Measurements from ENCODE around the gene ARL10.
A peak's percentile ranks its signal among the peaks of the same experiment; 100 is the strongest.

The ARL10 gene

DNA sequence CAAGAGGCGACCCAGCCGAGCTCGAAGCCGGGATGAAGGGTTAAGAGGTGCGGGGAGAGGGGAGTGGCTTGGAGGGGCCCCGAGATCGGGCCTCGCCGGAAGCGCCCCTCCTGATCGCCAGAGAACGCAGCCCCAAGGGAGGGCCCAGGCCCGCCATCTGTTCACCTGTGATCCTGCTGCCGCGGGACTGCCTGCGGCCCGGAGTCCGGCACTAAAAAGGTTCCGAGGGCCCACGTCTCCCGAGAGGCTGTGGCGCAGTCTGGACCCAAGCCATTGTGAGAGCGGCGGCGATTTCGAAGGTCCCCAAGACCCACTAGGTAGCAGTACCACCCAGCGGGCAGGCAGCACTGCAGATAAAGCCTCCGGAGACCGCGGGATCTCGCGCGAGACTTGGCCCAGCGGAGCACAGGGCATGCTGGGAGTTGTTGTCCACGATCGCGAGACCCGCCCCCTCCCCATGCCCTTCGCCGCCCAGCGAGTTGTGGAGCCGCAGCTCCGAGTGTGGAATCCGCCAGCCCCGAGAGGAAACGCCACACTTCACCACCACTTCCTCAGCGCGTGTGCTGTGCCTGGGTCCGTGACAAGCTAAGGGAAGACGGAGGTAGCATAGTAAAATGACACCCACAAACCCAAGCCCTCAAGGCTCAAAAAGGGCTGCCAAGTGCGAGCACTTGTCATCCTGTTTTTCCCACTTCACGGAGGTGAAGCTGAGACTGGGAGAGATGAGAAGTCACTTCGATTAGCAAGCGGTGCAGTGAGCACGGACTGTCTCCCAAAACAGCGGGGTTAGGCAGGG, 3.7 kb upstream of the ARL10 start, which contains the start of gene KIAA1191:
Gene KIAA1191, minus strand, starts transcription at position 328 of the 796 bp plus-strand sequence. CDS start 2,256 bp downstream, outside the sequence.
- peak; percentile 94 for DNase-seq (ENCODE audit: low spot score)

DNA sequence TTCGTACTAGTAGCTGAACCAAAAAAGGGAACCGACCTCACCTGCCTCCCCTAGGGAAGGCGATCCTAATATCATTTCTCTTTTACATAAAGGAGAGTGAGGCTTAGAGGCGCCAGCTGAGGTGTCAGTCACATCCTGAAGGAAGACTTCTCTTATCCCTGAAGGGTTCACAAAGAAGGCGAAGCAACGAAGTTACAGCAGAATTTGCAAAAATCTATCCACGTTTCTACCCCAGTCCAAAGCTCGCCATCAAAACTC, 3.1 kb upstream of the ARL10 start:
- no peak for DNase-seq (ENCODE audit: low spot score)

DNA sequence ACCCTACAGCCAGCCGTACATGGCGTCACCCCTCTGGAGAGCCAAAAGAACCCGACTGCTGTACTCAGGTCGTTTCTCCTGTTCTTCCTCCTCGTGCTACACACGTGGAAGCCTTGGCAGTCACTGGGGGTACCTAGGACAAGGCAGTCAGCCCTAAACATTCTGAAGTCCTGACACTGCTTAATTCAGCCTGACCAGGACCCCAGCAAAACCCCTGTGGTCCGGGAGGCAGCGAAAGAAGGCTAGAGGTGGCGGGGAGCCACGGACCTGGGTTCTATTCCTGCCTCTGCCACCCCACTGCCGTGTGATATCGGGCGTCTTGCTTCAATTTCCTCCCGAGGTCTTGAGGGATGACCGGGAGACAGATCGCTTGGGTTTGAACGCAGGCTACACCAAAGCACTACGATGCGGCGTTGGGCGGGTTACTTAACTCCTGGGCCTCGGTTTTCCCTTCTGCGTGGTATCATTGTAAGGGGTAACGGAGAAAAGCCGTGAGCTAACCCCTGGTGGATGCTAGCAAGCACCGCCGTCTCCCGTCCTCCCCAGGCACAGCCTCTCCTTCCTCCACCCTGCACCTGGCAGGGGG, 429 bp upstream of the ARL10 start:
- DNase-seq (ENCODE audit: low spot score), result no peak

DNA sequence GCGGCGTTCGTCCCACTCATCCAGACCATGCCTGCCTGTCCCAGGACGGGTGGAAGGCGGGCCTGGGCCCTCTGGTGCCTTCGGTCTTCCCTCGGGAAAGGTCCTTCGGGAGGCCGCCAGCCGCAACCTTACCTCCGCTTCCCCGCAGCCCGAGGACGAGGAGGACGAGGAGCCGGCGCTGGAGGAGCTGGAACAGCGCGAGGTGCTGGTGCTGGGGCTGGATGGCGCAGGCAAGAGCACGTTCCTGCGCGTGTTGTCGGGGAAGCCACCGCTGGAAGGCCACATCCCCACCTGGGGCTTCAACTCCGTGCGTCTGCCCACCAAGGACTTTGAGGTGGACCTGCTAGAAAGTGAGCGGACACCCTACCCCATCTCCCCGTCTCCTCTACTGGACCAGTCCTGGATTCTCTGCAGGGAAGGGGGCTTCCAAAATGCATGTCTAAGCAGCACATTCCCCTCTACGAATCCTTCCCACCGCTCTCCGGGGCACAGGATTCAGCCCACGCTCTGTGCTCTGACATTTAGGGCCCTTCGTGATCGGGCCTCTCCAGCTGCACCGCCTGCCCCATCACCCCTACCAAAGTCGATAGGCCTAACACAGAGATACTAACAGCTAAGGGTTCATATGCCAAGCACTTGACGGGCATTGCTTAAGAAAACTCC, 1.1 kb downstream of the ARL10 start:
- DNase-seq (ENCODE audit: low spot score), result no peak

DNA sequence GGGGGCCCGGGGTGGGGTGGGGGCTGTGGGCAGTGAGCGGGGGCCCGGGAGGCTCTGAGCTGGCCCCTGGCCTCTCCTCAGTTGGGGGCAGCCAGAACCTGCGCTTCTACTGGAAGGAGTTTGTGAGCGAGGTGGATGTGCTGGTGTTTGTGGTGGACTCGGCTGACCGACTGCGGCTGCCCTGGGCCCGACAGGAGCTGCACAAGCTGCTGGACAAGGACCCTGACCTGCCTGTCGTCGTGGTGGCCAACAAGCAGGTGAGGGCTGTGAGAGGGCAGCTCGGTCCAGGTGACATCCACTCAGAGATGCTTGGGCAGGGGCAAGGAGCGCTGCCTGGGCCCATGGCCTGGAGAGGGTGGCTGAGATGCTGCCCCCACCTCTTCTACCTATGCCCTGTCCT, 3.4 kb downstream of the ARL10 start:
- no peak for DNase-seq (ENCODE audit: low spot score)

DNA sequence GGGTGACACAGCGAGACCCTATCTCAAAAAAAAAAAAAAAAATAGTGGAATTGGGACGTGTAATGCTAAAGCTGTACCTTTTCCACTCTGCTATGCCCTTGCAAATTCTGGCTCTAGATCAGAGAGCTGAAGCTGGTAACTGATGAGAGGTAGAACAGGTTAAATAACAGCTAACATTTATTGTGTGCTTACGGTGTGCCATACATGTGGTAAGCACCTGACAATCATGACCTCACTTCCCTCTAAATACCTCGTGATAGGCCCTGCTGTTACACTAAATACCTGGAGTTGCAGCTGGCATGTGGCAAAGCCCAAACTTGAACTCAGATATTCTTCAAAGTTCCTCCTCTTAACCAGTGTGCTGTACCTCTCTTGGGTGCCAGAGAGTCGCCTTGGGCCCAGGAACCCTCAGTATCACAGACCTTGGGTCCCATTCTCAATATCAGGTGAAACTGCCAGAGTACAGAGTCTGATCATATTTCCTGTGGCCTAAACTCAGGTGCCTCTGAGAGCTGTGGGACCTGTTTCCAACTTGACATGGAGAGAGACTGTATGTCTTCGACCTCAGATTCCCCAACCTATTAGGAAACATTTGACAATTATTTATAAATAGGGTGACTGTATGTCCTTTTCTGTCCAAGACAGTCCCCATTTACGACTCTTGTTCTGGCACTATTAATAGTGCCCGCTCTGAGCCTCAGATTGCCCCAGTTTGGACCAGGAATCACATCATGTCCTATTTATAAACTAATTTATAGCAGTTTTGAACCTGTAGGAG, 4.8 kb downstream of the ARL10 start:
- no peak for DNase-seq (ENCODE audit: low spot score)

DNA sequence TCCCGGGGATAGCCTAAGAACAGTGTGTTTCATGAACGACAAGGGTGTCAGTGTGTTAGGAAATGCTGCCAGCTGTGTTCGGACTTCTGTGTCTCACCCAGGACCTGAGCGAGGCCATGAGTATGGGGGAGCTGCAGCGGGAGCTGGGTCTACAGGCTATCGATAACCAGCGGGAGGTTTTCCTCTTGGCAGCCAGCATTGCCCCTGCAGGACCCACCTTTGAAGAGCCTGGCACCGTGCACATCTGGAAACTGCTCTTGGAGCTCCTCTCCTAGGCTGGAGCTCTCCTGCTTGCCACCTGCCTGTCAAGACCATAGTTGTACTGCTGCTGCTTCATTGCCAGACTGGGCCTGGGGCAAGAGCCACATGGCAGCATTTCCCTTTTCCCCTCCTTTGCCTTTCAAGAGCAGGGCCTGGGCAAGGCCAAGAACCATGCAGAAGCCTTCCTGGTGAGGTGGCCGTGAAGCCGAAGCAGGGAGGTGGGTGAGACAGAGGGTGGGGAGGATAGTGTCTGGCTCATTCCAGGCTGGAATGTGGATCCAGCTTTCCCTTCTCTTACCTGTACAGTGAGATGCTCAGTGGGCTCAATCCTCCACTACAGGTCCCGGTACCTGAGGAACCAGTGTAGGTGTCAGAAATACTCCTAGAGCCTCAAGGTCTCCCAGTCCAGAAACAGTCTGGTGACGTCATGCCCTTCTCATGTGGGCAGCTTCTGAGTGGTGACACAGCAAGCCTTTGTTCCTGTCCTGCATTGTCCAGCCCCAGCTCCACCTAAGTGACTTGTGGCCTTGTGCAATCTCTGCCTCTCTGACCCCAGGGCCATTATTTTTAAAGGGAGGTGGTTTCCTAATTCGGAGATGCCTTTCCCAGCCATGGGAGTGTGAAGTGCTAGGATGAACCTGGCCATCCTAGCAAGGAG, 6.6 kb downstream of the ARL10 start:
- DNase-seq (ENCODE audit: low spot score), result peak; percentile 74

DNA sequence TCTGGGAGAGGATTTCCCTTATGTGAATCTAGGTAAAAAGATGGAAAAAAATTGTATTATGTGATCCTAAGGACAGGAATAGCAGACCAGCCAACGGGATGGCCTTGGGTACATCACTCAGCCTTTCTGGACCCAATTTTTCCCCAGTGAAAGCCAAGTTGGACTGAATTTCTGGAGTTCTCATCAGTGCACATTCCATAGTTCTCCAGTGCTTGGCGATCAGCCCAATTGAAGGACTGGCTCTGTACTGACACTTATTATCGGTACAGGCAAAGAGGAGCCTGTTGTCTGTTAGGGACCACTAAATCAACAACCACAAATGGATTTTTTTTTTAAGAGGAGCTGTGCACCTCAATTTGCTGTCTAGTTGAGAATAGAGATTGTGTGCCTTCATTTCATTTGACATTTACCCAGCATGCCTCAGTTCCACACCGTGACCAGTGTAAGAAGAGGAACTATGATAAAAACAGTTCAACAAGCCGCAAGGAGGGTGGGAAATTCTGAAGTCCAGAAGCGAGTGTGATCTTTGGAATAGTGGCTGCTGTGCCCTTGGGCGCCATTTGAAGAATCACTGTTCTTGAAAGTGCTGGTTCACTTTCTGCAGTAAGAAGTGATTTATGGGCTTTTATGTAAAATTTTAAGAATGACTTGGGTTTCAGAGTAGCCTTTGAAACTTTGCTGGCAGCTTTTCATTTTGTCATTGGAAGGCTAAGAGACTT, 8.0 kb downstream of the ARL10 start:
- no peak for DNase-seq (ENCODE audit: low spot score)

DNA sequence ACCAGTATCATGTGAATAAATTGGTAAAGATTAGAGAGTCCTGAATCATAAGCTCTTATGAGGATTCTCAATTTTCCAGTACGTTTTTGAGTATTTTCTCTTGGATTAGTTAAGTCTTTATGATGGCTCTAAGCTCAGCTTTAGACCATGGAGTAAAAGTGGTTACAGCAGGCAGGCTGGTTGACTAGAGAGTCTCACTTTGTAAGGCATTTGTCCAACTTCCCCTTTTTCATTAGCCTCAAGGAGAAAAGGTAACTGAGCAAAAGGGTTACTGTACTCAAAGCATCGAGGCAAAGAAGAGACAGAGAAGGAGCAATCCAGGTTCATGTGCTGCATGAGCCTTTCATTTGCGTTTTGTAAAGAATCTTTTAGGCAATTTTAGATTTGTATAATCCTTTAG, 14.6 kb downstream of the ARL10 start:
- no peak for DNase-seq (ENCODE audit: low spot score)

DNA sequence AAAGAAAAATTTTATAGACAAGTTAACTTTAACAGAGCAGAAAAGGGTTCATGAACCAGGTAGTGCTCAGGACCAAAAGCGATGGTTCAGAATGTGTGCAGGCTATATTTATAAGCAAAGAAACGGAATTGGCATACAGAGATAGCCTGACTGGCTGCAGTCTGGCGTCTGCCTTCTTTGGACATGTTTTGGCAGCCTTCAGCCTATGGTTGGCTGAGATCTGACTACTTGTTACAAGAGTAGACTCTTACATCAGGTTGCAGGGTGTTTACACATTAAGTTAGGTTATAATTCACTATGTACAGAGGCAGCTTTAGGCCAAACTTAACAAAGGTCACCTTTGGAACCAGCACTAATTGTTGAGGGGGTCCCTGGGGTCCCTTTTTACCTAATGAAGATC, 16.1 kb downstream of the ARL10 start:
- no peak for DNase-seq (ENCODE audit: low spot score)

DNA sequence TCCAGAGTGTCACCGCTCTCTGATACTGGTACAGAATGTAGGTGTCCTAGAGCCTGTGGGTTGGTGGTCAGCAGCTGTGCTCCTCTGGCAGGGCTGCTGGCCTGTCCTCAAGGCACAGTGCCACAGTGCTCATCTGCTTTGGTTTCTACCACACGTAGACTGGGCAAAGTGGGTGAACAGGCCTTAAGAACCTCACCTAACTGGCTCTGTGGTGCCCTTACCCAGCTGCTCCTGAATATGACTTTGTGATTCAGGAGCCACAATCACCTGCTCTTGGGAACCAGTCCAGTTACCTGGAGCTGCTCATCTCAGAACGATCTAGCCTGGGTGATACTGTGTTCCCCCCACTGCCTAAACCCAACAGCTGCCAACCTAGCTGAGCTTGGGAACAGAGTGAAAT, 16.7 kb downstream of the ARL10 start:
- DNase-seq (ENCODE audit: low spot score), result no peak

DNA sequence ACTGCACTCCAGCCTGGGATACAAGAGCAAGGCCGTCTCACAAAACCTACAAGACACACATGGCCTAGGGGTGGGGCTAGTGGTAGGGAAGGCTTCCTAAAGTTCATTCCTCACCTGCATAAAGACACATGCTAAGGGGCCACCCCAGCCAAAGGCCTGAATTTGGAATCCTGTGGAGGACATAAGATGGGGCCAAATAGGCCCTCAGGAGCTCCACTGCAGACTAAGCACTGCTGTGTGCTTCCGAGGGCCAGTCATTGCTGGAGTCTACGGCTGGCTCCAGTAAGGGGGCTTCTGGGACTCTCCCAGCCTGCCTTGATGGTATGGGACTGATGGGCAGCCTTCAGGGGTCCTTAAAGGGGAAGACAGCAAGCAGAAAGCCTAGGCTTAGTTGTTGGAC, 17.4 kb downstream of the ARL10 start:
- no peak for DNase-seq (ENCODE audit: low spot score)

DNA sequence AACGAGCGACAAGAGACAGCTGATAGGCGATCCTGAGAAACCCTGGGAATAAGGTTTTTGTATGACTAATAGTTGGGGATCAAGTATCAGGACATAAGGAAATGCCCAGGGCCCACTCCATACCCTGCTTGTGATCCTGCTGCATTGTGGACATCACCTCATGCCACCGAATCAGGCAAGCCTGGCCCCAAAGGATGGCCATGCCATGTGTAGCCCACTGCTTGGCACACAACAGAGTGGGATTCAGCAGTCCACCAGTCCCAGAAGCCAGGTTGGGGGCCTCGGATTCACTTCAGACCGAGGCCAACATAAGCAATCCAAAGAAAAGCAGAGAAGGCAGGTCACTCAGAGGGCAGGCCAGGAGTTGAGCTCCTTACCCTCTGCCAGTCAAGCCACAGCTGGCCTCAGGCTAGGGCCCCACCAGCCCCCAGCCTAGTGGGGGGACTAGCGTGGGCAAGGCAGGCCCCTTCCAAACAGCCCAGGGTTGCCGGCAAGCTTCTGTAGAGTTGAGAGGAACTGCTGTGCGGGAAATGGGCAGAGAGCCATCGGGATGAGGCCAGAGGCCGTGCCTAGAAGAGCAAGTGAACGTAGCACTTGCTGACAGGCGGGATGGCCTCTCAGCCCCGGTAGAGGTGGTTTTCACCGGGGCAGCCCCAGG, 18.1 kb downstream of the ARL10 start:
- no peak for DNase-seq (ENCODE audit: low spot score)

DNA sequence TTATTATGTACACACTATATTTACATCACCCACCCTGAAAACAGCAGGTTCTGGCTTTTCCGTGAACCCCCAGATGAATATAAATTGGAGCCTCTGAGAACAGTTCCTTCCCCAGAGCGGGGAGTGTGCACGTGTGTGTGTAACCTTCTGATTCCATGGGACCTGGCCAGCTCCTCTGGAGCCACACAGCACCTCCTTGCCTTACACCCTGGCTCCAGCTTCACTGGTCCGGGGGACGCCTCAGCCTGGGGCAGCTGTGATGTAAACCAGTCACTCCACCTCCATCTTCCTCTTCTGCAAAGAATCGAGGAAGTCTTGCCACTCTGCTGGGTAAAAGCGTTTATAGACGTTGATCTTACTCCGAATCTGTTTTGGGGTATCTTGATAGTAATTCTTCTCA, 18.7 kb downstream of the ARL10 start:
- no peak for DNase-seq (ENCODE audit: low spot score)

DNA sequence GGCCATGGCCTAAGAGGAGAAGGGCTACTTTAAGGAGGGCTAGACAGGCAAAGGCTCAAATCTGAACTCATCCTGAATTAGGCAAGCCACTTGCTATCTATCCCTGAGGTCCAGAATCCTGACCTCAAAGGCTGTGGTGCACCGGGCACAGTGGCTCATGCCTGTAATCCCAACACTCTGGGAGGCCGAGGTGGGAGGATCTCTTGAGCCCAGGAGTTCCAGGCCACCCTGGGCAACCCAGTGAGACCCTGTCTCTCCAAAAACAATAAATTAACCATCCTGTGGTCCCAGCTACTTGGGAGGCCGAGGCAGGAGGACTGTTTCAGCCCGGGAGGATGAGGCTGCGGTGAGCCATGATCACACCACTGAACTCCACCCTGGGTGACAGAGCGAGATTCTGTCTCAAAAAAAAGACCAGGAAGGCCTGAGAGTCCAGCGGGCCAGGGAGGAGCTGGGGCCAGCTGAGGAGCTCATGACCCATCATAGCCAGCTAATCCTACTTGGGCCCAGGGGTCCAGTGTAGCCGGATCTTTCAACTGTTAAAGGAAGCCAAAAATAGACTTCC, 19.2 kb downstream of the ARL10 start:
- no peak for DNase-seq (ENCODE audit: low spot score)

DNA sequence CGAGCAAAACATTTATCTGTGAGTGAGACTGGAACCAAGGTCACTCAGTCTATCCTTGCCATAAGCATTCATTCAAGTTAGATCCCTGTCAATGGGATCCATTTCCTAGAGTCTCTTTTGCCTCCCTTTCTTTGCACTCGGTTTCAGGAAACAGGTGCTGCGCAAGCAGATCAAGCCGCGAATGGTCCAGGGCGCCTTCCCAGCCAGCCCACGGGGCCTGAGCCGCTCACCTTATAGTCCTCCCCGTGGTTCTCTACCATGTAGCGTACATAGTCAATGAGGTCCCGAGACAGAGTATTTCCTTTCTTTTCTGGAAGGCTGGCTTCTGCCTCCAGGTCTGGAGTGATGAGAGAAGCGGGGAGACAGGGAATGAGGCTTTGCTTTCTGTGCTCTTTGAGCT, 19.7 kb downstream of the ARL10 start:
- DNase-seq (ENCODE audit: low spot score), result no peak

DNA sequence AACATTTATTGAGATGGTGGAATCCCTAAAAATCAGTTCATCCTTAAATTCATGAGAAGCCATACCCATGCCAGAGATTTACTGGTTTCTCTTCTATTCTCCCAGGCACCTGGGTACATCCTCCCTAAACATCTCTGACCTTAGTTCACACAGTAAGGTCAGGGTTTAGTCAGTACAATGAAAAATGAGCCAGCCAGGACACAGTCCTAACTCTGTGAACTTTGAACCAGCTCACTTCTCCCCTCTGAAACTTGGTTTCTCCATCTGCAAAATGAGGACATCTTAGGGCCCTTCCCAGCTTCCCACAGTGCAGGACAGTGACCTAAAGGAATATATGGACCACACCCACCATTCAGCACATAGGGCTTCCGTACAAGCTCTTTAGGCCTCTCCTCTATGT, 21.2 kb downstream of the ARL10 start:
- no peak for DNase-seq (ENCODE audit: low spot score)

DNA sequence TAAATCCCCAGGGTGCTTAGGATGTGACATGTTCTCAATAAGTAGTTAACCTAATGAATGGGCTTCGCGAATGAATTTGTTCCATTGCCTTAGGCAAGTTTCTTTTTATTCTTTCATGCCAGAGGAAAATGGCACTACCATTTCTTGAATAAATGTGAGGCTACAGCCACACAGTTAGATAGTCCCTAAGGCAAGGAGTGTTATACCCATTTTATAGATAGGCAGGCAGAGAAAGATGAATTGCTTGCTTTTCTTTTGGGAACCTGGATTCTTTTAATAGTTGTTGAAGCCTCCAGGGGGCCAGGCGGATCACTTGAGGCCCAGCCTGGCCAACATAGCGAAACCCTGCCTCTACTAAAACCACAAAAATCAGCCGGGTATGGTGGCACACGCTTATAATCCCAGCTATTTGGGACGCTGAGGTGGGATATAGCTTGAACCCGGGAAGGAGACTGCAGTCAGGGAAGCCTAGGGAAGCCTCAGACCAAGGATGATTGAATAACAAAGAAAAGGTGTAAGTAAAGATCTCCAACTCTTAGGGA, 22.2 kb downstream of the ARL10 start:
- no peak for DNase-seq (ENCODE audit: low spot score)

DNA sequence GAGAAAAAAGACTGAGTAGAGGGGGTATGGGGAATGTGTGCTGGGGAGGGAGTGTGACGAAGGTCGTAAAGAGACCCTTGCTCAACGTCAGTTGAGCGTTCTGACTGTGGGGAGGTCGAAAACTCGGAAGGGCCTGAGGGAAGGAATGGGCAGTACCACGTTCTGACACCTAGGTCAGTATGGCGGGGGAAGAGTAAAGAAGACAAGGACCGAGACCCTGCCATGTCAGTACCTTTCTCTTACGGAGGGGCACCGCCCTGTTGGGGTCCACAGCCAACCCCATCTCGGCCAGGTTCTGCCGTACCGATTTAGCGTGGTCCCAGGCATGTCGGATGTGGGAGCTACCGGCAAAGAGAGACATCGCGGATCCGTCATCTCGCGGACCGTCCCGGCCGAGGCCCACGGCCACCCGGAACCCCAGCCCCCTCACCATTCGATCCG, 22.7 kb downstream of the ARL10 start:
- DNase-seq (ENCODE audit: low spot score), result peak; percentile 28
